ENCODE data around the gene SDC4.

DNA sequence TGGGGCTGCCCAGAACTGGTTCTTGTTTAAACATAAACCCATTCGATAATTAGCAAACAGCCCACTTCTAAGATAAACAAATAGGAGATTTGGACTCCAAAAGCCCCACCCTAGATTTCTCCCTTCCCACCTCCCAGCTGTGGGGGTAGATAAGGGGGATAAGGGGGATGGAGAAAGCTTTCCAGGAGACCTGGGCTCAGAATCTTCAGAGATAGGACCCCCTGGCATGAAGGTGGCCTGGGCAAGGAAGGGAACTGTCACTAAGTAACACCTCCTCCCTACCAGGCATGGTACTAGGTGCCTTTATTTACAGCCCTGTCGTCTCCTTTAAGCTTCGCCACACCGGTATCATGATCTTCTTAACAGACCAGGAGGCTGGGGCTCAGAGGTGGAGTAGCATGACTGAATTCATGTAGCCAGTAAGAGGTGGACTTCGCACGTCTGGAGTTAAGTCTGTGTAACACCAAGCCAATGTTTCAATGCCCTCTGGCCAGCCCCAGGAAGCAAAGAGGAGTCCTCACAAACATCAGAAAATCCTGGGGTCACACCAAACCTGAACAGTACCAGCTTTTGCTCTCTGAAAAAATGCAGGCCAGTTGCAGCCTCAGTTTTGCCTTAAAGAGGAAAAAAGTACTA, 4.6 kb downstream of the SDC4 start:
- TF ChIP-seq CTCF (IDR thresholded peaks at IDR 0.05): no peak
- TF ChIP-seq POLR2A (IDR thresholded peaks at IDR 0.05): no peak

Measured in testis (tissue), 2 donors.